ENCODE data around the gene SLC44A3.

GRCh38 chr1:94772845-94773244 is 47.3 kb upstream of the SLC44A3 start:
- TF ChIP-seq CTCF (IDR thresholded peaks at IDR 0.05): no peak
- TF ChIP-seq POLR2A (IDR thresholded peaks at IDR 0.05): no peak
- TF ChIP-seq EP300 (IDR thresholded peaks at IDR 0.05; ENCODE audit: low read depth): no peak
- no peak for TF ChIP-seq POLR2AphosphoS5 (IDR thresholded peaks at IDR 0.05)

Data from transverse colon (tissue), 4 donors.